H9 (cell line): Measurements from ENCODE around the gene PARVB. TPM values are rescaled to one million over a fixed set of nuclear protein-coding genes. Genes with fewer than 3 reads are reported as not detected.

Source experiments
- DNase-seq: peaks from one replicate; pipeline ENCODE4 v3.0.0-alpha.2; 2017
- H2AFZ ChIP-seq: one replicate; pipeline ENCODE4 v1.6.1; 2013; ENCODE audit warnings: mild to moderate bottlenecking, low read length, control low read depth, moderate library complexity
- H2AK5ac ChIP-seq: 2 replicates; pipeline ENCODE4 v1.6.1; 2013; ENCODE audit warnings: low read length, control low read depth, mixed read lengths; ENCODE audit not compliant: insufficient read length
- H2BK120ac ChIP-seq: one replicate; pipeline ENCODE4 v1.6.1; 2013; ENCODE audit warnings: low read depth, mild to moderate bottlenecking, low read length, control low read depth, inconsistent platforms; ENCODE audit not compliant: poor library complexity, severe bottlenecking
- H2BK12ac ChIP-seq: 2 replicates; pipeline ENCODE4 v1.6.1; 2013; ENCODE audit warnings: low read length, control low read depth, mixed read lengths, low read depth; ENCODE audit not compliant: insufficient read length
- H2BK15ac ChIP-seq: 2 replicates; pipeline ENCODE4 v1.6.1; 2013; ENCODE audit warnings: low read depth, low read length, control low read depth
- H2BK20ac ChIP-seq: one replicate; pipeline ENCODE4 v1.6.1; 2013; ENCODE audit warnings: low read depth, mild to moderate bottlenecking, low read length, control low read depth, inconsistent platforms; ENCODE audit not compliant: poor library complexity, severe bottlenecking
- H2BK5ac ChIP-seq: 2 replicates; pipeline ENCODE4 v1.6.1; 2013; ENCODE audit warnings: low read length, control low read depth, mixed read lengths; ENCODE audit not compliant: insufficient read length
- H3K14ac ChIP-seq: 2 replicates; pipeline ENCODE4 v1.6.1; 2013; ENCODE audit warnings: low read length, control low read depth; ENCODE audit not compliant: insufficient read depth
- H3K18ac ChIP-seq: 2 replicates; pipeline ENCODE4 v1.6.1; 2013; ENCODE audit warnings: low read depth, mild to moderate bottlenecking, mixed read lengths, low read length, control low read depth; ENCODE audit not compliant: insufficient read length
- H3K23ac ChIP-seq: 2 replicates; pipeline ENCODE4 v1.6.1; 2013; ENCODE audit warnings: low read length, control low read depth, mixed read lengths, low read depth; ENCODE audit not compliant: insufficient read length
- H3K23me2 ChIP-seq: 2 replicates; pipeline ENCODE4 v1.6.1; 2013; ENCODE audit warnings: low read depth, mild to moderate bottlenecking, mixed read lengths, low read length, control low read depth; ENCODE audit not compliant: insufficient read length, poor library complexity, severe bottlenecking
- H3K27ac ChIP-seq: 2 replicates; pipeline ENCODE4 v1.5.1; 2013; ENCODE audit warnings: low read length, control low read depth, mixed read lengths, low read depth; ENCODE audit not compliant: insufficient read length
- H3K27me3 ChIP-seq: 2 replicates; pipeline ENCODE4 v1.6.1; 2013; ENCODE audit warnings: low read length, control low read depth, inconsistent platforms; ENCODE audit not compliant: insufficient read depth
- H3K4ac ChIP-seq: 2 replicates; pipeline ENCODE4 v1.6.1; 2013; ENCODE audit warnings: low read depth, mild to moderate bottlenecking, control low read depth, inconsistent platforms, low read length, moderate library complexity
- H3K4me1 ChIP-seq: 2 replicates; pipeline ENCODE4 v1.6.1; 2013; ENCODE audit warnings: low read length, control low read depth, inconsistent platforms; ENCODE audit not compliant: insufficient read depth
- H3K4me2 ChIP-seq: 2 replicates; pipeline ENCODE4 v1.6.1; 2013; ENCODE audit warnings: low read length, control low read depth, mixed read lengths; ENCODE audit not compliant: insufficient read length, insufficient read depth
- H3K56ac ChIP-seq: 2 replicates; pipeline ENCODE4 v1.6.1; 2013; ENCODE audit warnings: low read depth, mild to moderate bottlenecking, mixed read lengths, low read length, control low read depth; ENCODE audit not compliant: insufficient read length
- H3K79me1 ChIP-seq: 2 replicates; pipeline ENCODE4 v1.6.1; 2013; ENCODE audit warnings: low read depth, mild to moderate bottlenecking, moderate library complexity, low read length, control low read depth, inconsistent platforms; ENCODE audit not compliant: insufficient read depth, poor library complexity, severe bottlenecking
- H3K79me2 ChIP-seq: 2 replicates; pipeline ENCODE4 v1.6.1; 2013; ENCODE audit warnings: low read length, control low read depth, inconsistent platforms; ENCODE audit not compliant: insufficient read depth
- H3K9ac ChIP-seq: 2 replicates; pipeline ENCODE4 v1.6.1; 2013; ENCODE audit warnings: low read length, control low read depth, mixed read lengths; ENCODE audit not compliant: insufficient read length; ENCODE audit errors: extremely low read depth
- H3K9me3 ChIP-seq: one replicate; pipeline ENCODE4 v1.6.1; 2013; ENCODE audit warnings: low read depth, low read length, inconsistent platforms; ENCODE audit not compliant: control insufficient read depth
- H3T11ph ChIP-seq: one replicate; pipeline ENCODE4 v1.6.1; 2013; ENCODE audit warnings: mild to moderate bottlenecking, low read length, control low read depth, inconsistent platforms
- H4K20me1 ChIP-seq: one replicate; pipeline ENCODE4 v1.6.1; 2013; ENCODE audit not compliant: control insufficient read depth, insufficient read length, insufficient read depth
- H4K5ac ChIP-seq: 2 replicates; pipeline ENCODE4 v1.6.1; 2013; ENCODE audit warnings: low read depth, mild to moderate bottlenecking, mixed read lengths, low read length, control low read depth; ENCODE audit not compliant: insufficient read length
- H4K8ac ChIP-seq: replicated peaks from 2 replicates; pipeline ENCODE4 v1.6.1; 2013; ENCODE audit warnings: low read length, control low read depth, mixed read lengths, low read depth; ENCODE audit not compliant: insufficient read length
- H4K91ac ChIP-seq: 2 replicates; pipeline ENCODE4 v1.6.1; 2013; ENCODE audit warnings: low read depth, mild to moderate bottlenecking, moderate library complexity, mixed read lengths, low read length, control low read depth; ENCODE audit not compliant: insufficient read length
- H3K27ac Mint-ChIP-seq, 3 experiments: 2 replicates in 2 of 3; 3 replicates in 1 of 3; pipeline ENCODE4 v1.8.0; 2020 to 2021; ENCODE audit warnings: mixed read lengths in 3 of 3, mild to moderate bottlenecking in 1 of 3, moderate library complexity in 1 of 3
- H3K27me3 Mint-ChIP-seq: 2 replicates; pipeline ENCODE4 v1.8.0; 2021; ENCODE audit warnings: low read depth, mild to moderate bottlenecking, moderate library complexity, mixed read lengths
- H3K36me3 Mint-ChIP-seq, 3 experiments: 2 replicates in 2 of 3; 3 replicates in 1 of 3; pipeline ENCODE4 v1.8.0; 2020 to 2021; ENCODE audit warnings: low read depth in 3 of 3, mixed read lengths in 3 of 3; ENCODE audit not compliant: insufficient read depth in 1 of 3
- H3K4me1 Mint-ChIP-seq, 2 experiments: 2 replicates each; pipeline ENCODE4 v1.8.0; 2020; ENCODE audit warnings: mixed read lengths in 2 of 2
- H3K4me3 Mint-ChIP-seq, 2 experiments: 2 replicates in 1 of 2; 3 replicates in 1 of 2; pipeline ENCODE4 v1.8.0; 2020 to 2021; ENCODE audit warnings: mild to moderate bottlenecking in 2 of 2, mixed read lengths in 2 of 2, moderate library complexity in 1 of 2
- H3K9me3 Mint-ChIP-seq, 2 experiments: 2 replicates in 1 of 2; 3 replicates in 1 of 2; pipeline ENCODE4 v1.8.0; 2020; ENCODE audit warnings: mild to moderate bottlenecking in 2 of 2, mixed read lengths in 2 of 2, moderate library complexity in 1 of 2
- CTCF ChIP-seq: fragments of 200-600 bp; sonication (generic); conservative IDR thresholded peaks from 3 replicates; pipeline ENCODE4 v1.8.0; 2021; ENCODE audit warnings: antibody characterized with exemption, mild to moderate bottlenecking
- WGBS: extraction: QIAGEN DNeasy Blood & Tissue Kit; methylation state at CpG from one replicate; pipeline ENCODE4 v1.1.7; 2013; ENCODE audit warnings: missing lambda C conversion rate, low lambda C conversion rate, mixed read lengths; ENCODE audit not compliant: insufficient read length; ENCODE audit errors: extremely low coverage; 5-methylcytosine and 5-hydroxymethylcytosine counted together
- total RNA-seq: library from RNA; stranded (reverse); gene quantifications from 2 replicates; pipeline ENCODE4 v1.2.1, GENCODE V29; 2021

The PARVB gene
- total RNA-seq, 1 experiment from 2014 or later, result 15.6 TPM

- Histone ChIP-seq H3K9me3 (no peaks in the 10 kb centered on the region), H2BK120ac (no peak overlapping the region), H3K23me2 (no peaks in the 10 kb centered on the region), H4K20me1 (no peaks in the 10 kb centered on the region), H2BK5ac (no peak overlapping the region), H3K4ac (no peak overlapping the region), H3K27me3 (no peaks in the 10 kb centered on the region), H3K79me2 (no peaks in the 10 kb centered on the region), H4K91ac (no peak overlapping the region), H2BK15ac (no peak overlapping the region), H2AFZ (no peak overlapping the region), H3K23ac (no peak overlapping the region), H3T11ph (no peak overlapping the region), H3K9ac (no peak overlapping the region), H3K56ac (no peak overlapping the region), H2BK20ac (no peak overlapping the region), H3K4me1 (peaks cover 16% of the 10 kb centered on the region; the same call in 1 of the 2 replicates), H3K79me1 (no peaks in the 10 kb centered on the region), H2AK5ac (no peak overlapping the region), H3K18ac (no peak overlapping the region), H4K8ac (no peak overlapping the region), H3K14ac (no peak overlapping the region), H3K4me2 (no peak overlapping the region), H3K27ac (no peak overlapping the region), H2BK12ac (no peak overlapping the region), H4K5ac (no peak overlapping the region)
- Mint-ChIP-seq H3K27me3 (no peaks in the 10 kb centered on the region; the same call in 1 of the 2 replicates), H3K27ac (0 out of 7 replicates have a peak overlapping the region, but pooled peaks of 1 of the 3 experiments have one; percentile 57), H3K36me3 (peaks cover 6 to 15% (median 8%) of the 10 kb centered on the region in 3 experiments; a peak in 5 of 7 replicates), H3K4me3 (no peak overlapping the region), H3K4me1 (peaks cover 45 to 47% of the 10 kb centered on the region in 2 experiments), H3K9me3 (peaks cover 8 to 11% of the 10 kb centered on the region in 2 experiments; a peak in 4 of 5 replicates)
- no peak for DNase-seq
- no peak for TF ChIP-seq CTCF
- no CpG with 5 or more reads among the region's 4 CpGs for WGBS
These were observed 119.0 kb downstream of the PARVB start for GRCh38 chr22:44143105-44143474.
